LHCN-M2 (cell line): ENCODE measurements around the gene ANTXR1. TPM values are rescaled to one million over a fixed set of nuclear protein-coding genes. Genes with fewer than 3 reads are reported as not detected.
"Not testable (repeated sequence)": the region's sequence is repeated elsewhere in the genome, so short reads cannot be mapped to it uniquely, and the experiment has no call there.

ENCODE experiments used
- DNase-seq: peaks from one replicate; pipeline ENCODE4 v3.0.0-alpha.2; 2012; ENCODE audit warnings: low read depth
- total RNA-seq: library from RNA; depleted of rRNA; stranded (reverse); fragments of >200 nt; gene quantifications from 2 replicates; pipeline ENCODE4 v1.2.3, GENCODE V29; 2014

ANTXR1 gene
- total RNA-seq, 1 experiment from 2014 or later: 209 TPM

DNA sequence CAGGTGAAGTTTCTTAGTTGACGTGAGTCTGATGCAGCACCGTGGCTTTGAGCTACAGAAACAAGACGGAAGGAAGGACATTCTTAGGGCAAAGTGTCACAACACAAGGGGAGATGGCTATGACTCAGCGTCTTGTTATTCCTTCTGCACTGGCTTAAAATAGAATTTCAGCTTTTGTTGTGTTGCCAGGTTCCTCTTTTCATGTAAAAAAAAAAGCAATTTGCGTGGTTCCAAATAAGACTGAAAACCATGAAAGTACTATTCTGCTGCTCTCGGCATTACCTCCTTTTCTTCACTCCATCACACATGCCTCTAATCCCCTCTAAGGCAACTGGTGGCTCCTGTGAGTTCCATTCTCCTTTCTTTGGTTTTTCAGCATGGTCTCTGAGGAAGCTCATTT lies 150.1 kb downstream of the ANTXR1 start:
- DNase-seq: peak; percentile 87

DNA sequence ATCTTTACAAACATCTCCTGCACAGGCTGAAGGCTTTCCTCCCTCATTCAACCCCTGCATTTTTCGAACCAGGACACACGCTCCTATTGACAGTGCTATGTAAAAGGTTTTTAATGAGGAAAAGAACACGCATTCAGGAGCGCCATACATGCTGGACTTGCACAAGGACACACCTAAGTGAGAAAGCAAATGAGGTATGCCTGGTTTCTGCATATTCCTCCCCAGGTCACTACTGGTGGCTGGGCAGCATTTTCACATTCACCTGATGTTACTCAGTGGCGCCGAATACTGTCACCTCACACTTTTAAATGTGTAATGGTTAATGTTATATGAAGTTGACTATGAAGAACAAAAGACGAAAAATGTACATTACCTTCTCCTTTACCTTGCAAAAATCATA lies 150.6 kb downstream of the ANTXR1 start:
- DNase-seq: no peak

DNA sequence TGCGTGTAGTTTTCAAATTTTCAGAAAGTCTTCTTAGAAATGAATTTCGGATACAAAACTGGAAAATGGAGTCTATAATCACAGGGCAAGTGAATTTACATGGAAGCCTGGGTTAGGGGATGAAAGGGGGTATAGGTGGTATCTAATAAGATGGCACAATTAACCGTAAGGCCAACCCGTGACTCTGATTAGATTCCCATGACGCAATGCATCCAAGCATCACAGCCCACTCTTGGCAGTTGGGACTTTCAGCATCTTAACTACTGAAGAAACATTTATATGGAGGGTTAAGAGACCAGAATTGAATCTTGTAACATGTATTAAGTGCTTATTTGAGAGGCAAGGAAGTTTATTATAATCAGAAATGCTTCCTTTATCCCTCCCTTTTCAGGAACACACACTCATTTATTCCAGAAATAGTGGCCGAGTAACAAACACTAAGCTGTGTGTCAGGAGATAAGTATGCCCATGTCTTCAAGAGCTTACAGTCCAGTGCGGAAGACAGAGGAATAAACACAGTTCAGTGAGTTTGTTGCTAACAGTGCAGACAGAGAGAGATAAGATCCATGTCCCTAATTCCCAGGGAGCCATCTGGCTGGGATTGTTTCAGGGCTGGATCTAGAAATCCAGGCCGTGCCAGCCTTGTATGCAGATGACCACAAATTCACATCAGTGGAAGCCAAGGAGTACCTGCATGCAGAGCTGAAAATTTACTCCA lies 151.2 kb downstream of the ANTXR1 start:
- peak; percentile 74 for DNase-seq

- no peak for DNase-seq
Observed at GRCh38 chr2:69165091-69165880, 152.3 kb downstream of the ANTXR1 start.

- no peak for DNase-seq
Observed at GRCh38 chr2:69166465-69166811, 153.5 kb downstream of the ANTXR1 start.

DNA sequence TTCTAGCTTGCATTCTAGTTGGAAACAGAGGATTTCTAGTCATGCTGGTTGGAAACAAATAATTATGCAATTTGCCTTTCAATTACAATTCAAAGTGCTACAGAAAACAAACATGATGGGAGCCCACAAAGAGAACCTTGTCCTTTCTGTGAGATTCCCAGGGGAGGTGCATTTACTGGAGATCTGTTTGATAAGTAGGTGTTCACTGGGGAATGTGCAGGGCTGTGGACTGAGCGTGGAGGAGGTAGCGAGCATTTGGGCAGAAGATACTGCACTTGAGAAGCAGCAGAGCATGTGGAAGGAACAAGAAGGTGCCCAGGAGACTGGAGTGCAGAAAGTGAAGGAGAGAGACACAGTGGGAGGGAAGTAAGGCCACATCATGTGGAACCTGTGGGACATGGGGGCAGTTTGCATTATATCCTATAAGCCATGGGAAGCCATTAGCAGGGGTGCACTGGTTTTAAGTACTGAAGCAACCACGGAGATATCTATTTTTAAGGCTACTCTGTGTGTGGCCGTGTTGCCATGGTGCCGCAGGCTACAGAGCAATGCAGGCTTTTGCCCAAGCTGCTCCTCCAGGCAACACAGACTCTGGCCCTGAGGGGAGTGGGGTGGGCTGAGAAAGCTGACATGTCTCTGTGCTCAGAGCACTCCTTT lies 154.0 kb downstream of the ANTXR1 start:
- no peak for DNase-seq

DNA sequence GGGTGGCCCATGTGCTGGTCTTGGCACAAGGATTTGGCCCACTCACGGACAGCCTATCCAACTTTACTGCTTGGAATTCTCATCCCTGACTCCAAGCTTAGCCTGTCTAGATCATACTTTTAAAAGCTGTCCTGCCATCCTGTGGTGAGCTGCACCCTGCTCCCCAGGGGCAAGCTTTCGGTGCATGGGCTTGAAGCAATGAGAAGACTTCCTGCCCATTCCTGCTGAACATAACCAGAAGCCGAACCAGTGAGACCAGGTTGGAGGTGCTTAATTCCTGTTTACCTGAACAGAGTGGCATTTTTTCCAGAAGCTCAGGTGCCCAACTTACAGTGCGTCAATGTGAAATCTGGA lies 154.5 kb downstream of the ANTXR1 start:
- no peak for DNase-seq

DNA sequence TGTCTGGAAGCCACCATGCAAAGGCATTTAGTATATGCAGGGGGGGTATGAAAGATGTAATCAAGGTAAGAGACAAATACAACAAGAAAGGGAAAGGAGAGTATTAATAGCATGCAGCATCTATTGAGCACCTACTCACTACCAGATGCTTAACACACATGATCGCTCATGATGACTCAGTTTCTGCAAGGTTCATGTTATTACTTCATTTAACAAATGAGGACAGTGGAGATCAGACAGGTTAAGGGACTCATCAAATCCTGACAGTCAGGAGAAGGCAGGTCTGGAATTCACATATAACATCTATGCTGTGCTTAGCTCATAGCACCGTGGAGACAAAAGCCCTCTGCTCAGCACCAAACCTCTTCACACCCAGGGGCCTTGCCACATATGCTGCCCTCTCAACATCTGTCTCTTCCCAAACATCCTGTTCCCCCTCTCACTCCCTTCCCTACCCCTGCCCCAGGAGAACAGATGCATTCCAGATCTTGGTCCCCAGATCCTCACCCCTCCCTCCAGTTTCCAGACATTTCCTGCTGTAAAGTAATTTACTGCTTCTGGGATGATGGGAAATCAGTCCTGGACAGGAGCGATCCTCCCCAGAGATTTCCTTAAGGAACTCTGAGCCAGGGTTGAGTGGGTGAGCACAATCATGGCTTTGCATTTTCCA lies 155.3 kb downstream of the ANTXR1 start:
- peak; percentile 54 for DNase-seq

GRCh38 chr2:69168950-69169654 lies 156.1 kb downstream of the ANTXR1 start:
- DNase-seq: no peak

GRCh38 chr2:69169655-69170389 lies 156.8 kb downstream of the ANTXR1 start:
- no peak for DNase-seq

DNA sequence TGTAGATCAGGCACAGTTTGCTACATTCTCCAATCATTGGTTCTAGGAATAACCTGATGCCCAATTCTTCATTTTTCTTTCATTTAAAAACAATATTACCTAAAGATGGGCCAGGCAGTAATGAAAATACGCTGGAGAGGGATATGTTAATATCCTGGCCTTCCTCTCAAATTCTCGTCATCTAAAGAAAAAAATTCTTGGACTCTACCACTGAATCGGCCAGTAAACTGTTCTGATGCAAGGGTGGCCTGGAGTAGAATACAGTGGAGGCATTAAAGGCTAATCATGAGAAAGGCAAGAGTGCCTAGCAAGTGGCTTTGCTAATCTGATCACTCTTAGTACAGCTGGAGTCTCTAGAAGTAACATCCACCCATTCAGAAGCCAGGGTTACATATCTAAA lies 157.7 kb downstream of the ANTXR1 start:
- no peak for DNase-seq

DNA sequence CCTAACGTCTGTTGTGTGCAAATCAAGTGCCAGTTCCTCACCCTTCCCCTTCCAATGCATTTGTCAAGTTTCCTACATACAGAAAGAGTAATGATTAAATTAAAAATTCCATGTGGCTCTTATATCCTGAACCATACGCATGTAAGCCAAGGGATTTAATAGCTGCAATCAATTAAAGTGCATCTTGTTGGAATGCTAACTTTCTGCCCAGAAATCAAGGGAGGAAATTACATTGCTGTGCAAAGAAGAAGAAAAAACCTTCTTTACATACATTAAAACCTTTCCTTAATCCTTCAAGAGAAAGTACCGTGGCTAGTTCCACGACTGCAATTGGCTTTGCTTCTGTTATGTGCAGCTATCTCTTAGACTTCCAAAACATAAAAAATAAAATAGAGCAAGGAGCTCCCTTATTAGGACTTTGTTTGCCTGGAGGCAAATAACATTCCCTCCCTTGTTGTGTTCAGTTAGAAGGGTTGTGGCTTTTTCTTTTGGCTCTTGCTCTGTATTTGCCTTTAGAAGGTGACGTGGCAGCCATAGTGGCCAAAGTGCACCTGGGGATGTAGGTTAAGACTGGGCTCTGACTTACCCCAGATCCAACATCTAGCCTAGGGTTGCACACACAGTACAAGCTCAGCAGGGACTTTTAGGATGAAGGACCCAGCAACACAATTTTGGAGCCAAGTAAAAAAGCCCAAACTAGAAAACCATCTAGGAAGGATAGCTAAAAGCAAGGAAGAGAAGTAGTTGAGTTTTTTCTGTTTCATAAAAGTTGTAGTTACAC lies 158.3 kb downstream of the ANTXR1 start:
- DNase-seq: no peak

GRCh38 chr2:69171897-69172525 lies 159.0 kb downstream of the ANTXR1 start:
- no peak for DNase-seq

DNA sequence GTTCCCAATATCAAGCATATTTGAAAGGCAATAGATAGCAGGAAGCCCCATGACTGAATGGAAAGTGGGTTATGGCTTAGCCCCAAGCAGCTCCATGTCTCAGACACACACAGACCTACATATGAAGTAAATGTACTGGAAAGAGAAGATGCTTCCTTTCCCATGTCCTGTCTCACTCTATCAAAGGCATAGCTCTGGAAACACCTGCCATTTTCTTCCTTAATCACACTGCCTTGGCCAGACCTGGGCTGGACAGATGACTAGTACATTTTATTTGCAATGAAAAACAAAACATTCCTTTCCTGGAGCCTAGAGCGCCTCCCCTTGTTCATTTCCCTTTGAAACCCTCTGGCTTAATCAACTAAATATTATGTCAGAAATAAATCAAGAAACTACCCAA lies 160.7 kb downstream of the ANTXR1 start:
- DNase-seq: no peak

- DNase-seq: not testable (repeated sequence)
Observed at GRCh38 chr2:69174211-69174610, 161.2 kb downstream of the ANTXR1 start.

DNA sequence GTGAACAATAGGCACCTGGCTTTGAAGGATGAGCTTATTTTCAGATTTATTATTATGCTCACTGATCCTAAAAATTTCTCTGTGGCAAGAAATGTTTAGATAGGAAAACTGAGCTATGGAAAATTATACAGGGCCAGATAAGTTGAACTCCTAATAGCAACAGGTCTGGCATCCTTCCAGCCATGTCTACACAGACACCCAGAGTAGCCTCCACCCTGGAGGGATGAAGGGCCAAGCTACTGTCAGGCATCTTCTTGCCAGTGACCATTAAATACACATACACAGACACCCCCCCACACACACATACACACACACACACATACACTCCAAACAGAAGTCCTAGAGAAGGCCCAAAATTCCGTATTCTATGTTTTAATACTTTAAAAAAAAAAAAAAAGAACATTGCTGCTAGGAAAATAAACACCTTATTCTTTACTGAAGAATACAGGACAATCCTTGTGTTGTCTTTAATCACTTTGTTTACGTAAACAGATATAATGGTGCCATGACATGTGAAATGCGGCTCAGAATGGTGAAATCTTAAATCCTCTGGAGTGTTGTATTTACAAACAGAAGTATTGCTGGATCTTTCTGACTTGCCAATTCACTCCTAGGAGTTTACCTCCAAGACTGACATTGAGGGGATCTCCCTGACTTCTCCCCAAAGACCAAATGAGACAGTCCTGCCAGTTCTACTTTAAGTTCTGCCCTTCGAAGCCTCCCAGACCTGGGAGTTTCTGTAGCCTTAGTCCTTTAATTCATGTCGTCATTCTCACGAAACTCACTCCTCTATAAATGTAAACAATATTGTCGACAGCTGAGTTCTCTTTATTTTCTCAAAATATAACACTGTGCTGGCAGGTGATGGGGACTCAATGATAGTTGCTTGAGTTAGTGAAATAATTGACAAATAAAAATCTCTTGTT lies 163.1 kb downstream of the ANTXR1 start:
- DNase-seq: no peak

GRCh38 chr2:69177063-69177771 lies 164.2 kb downstream of the ANTXR1 start:
- DNase-seq: peak; percentile 100
